Spinal cord (tissue), 10 donors: ENCODE results near the gene GYG2. TPM values are rescaled to one million over a fixed set of nuclear protein-coding genes. Genes with fewer than 3 reads are reported as not detected.
"Not testable (repeated sequence)": the region's sequence is repeated elsewhere in the genome, so short reads cannot be mapped to it uniquely, and the experiment has no call there.

Source experiments
- DNase-seq, 6 donors: peaks; one replicate each; pipeline versions ENCODE4 v3.0.0 to v3.0.0-alpha.2; 2013 to 2015; ENCODE audit warnings: low spot score in 6 of 6, low read depth in 4 of 6
- H3K27ac ChIP-seq: one replicate; pipeline ENCODE4 v1.5.1; 2013; ENCODE audit warnings: low read depth, low read length, control low read depth
- H3K27me3 ChIP-seq: one replicate; pipeline ENCODE4 v1.6.1; 2013; ENCODE audit warnings: low read length; ENCODE audit not compliant: control insufficient read depth, insufficient read depth
- H3K36me3 ChIP-seq: one replicate; pipeline ENCODE4 v1.6.1; 2013; ENCODE audit warnings: low read length; ENCODE audit not compliant: control insufficient read depth, insufficient read depth
- H3K4me1 ChIP-seq: one replicate; pipeline ENCODE4 v1.6.1; 2013; ENCODE audit warnings: low read length; ENCODE audit not compliant: control insufficient read depth, insufficient read depth
- H3K4me3 ChIP-seq: one replicate; pipeline ENCODE4 v1.5.1; 2013; ENCODE audit warnings: low read depth, low read length, control low read depth
- H3K9me3 ChIP-seq: one replicate; pipeline ENCODE4 v1.6.1; 2013; ENCODE audit warnings: low read length; ENCODE audit not compliant: control insufficient read depth, insufficient read depth
- WGBS: methylation state at CpG from one replicate; pipeline ENCODE4 v1.1.5; 2013; ENCODE audit warnings: missing lambda C conversion rate; ENCODE audit not compliant: insufficient coverage; 5-methylcytosine and 5-hydroxymethylcytosine counted together
- polyA plus RNA-seq, 2 donors: library from polyadenylated mRNA; unstranded; fragments of 120-200 nt; gene quantifications; one replicate each; pipeline ENCODE4 v1.2.1, GENCODE V29; 2013; ENCODE audit not compliant: insufficient read length in 2 of 2
- total RNA-seq, 2 donors: library from RNA; depleted of rRNA in 1 of 2; stranded (reverse); fragments of 120-200 nt in 1 of 2; fragments of >200 nt in 1 of 2; gene quantifications; one replicate each; pipeline versions ENCODE4 v1.2.3 to v1.2.4, GENCODE V29; 2013 to 2014
- donor health status: healthy.

Gene GYG2
- total and polyA plus RNA-seq, 4 donors: 20.3 to 47.1 (median 34.8) TPM

- no peaks in the 10 kb centered on the region for H3K9me3 ChIP-seq
- no peaks in the 10 kb centered on the region for H3K36me3 ChIP-seq
- no peak for DNase-seq
- H3K27me3 ChIP-seq: no peaks in the 10 kb centered on the region
- no peaks in the 10 kb centered on the region for H3K4me1 ChIP-seq
- H3K4me3 ChIP-seq: no peak overlapping the region
- no CpG with 5 or more reads among the region's 3 CpGs for WGBS
- H3K27ac ChIP-seq: no peak overlapping the region
Observed at GRCh38 chrX:2789569-2789968, 39.2 kb upstream of the GYG2 start.

- Histone ChIP-seq H3K9me3 (no peaks in the 10 kb centered on the region), H3K27me3 (no peaks in the 10 kb centered on the region), H3K27ac (no peak overlapping the region), H3K4me1 (no peaks in the 10 kb centered on the region), H3K4me3 (no peak overlapping the region), H3K36me3 (no peaks in the 10 kb centered on the region)
- DNase-seq: no peak
- 65% methylated on average over 7 of the region's 7 CpGs for WGBS
Observed at GRCh38 chrX:2793752-2794151, 35.0 kb upstream of the GYG2 start.

- no peak overlapping the region for H3K27ac ChIP-seq
- no peak overlapping the region for H3K4me3 ChIP-seq
- no peak for DNase-seq
- no peaks in the 10 kb centered on the region for H3K27me3 ChIP-seq
- H3K36me3 ChIP-seq: no peaks in the 10 kb centered on the region
- H3K9me3 ChIP-seq: no peaks in the 10 kb centered on the region
- WGBS: 94% methylated on average over 19 of the region's 19 CpGs
- no peaks in the 10 kb centered on the region for H3K4me1 ChIP-seq
Observed at GRCh38 chrX:2794336-2794735, 34.4 kb upstream of the GYG2 start.

- not testable (repeated sequence) for H3K4me3 ChIP-seq, H3K4me1 ChIP-seq, H3K9me3 ChIP-seq, H3K27me3 ChIP-seq, DNase-seq, H3K36me3 ChIP-seq, H3K27ac ChIP-seq
- WGBS: 92% methylated on average over 10 of the region's 15 CpGs
Observed at GRCh38 chrX:2796808-2797207, 31.9 kb upstream of the GYG2 start.

GRCh38 chrX:2799369-2799768 lies 29.4 kb upstream of the GYG2 start:
- H3K27ac ChIP-seq: no peak overlapping the region
- no peaks in the 10 kb centered on the region for H3K36me3 ChIP-seq
- 24% methylated on average over 3 of the region's 4 CpGs for WGBS
- H3K4me1 ChIP-seq: no peaks in the 10 kb centered on the region
- DNase-seq: no peak
- H3K4me3 ChIP-seq: no peak overlapping the region
- no peaks in the 10 kb centered on the region for H3K9me3 ChIP-seq
- H3K27me3 ChIP-seq: no peaks in the 10 kb centered on the region

- H3K36me3 ChIP-seq, H3K9me3 ChIP-seq, H3K4me1 ChIP-seq, DNase-seq, H3K27me3 ChIP-seq, H3K27ac ChIP-seq, H3K4me3 ChIP-seq: not testable (repeated sequence)
- no CpG with 5 or more reads among the region's 5 CpGs for WGBS
Observed at GRCh38 chrX:2799980-2800379, 28.8 kb upstream of the GYG2 start.

DNA sequence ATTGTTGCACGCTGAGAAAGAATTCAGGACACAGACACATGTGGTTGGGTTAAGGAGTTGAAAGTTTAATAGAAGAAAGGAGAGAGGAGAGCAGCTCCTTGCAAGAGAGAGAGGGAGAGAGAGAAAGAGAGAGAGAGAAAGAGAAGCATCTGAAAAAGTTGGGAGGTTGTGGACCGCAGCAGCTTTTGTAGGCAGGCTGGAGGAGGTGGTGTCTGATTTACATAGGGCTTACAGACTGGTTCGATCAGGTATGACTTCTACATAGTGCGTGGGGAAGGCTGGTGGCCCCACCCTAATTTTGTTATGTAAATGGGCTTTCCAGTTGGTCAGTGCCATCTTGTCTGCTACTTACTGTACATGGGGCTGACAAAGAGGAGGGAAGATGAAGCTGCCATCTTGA lies 27.5 kb upstream of the GYG2 start:
- no peak for DNase-seq
- H3K9me3 ChIP-seq: no peaks in the 10 kb centered on the region
- no peaks in the 10 kb centered on the region for H3K27me3 ChIP-seq
- H3K36me3 ChIP-seq: no peaks in the 10 kb centered on the region
- H3K4me1 ChIP-seq: no peaks in the 10 kb centered on the region
- 85% methylated on average over 4 of the region's 4 CpGs for WGBS
- H3K4me3 ChIP-seq: no peak overlapping the region
- no peak overlapping the region for H3K27ac ChIP-seq

- H3K27me3 ChIP-seq, H3K4me1 ChIP-seq, DNase-seq, H3K4me3 ChIP-seq, H3K27ac ChIP-seq, H3K9me3 ChIP-seq, H3K36me3 ChIP-seq: not testable (repeated sequence)
- WGBS: 72% methylated on average over 6 of the region's 18 CpGs
Observed at GRCh38 chrX:2802376-2803090, 26.2 kb upstream of the GYG2 start.

DNA sequence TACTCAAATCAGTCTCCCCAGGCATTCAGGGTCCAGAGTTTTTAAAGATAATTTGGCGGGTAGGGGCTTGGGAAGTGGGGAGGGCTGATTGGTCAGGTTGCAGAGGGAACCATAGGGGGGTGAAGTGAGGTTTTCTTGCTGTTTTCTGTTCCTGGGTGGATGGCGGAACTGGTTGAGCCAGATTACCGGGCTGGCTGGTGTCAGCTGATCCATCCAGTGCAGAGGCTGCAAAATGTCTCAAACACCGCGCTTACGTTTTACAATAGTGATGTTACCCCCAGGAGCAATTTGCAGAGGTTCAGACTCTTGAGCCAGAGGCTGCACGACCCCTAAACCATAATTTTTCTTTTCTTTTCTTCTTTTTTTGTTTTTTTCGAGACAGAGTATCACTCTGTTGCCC lies 25.2 kb upstream of the GYG2 start:
- not testable (repeated sequence) for H3K9me3 ChIP-seq, H3K36me3 ChIP-seq, H3K27ac ChIP-seq, H3K4me1 ChIP-seq, H3K27me3 ChIP-seq, DNase-seq, H3K4me3 ChIP-seq
- WGBS: 70% methylated on average over 7 of the region's 8 CpGs

DNA sequence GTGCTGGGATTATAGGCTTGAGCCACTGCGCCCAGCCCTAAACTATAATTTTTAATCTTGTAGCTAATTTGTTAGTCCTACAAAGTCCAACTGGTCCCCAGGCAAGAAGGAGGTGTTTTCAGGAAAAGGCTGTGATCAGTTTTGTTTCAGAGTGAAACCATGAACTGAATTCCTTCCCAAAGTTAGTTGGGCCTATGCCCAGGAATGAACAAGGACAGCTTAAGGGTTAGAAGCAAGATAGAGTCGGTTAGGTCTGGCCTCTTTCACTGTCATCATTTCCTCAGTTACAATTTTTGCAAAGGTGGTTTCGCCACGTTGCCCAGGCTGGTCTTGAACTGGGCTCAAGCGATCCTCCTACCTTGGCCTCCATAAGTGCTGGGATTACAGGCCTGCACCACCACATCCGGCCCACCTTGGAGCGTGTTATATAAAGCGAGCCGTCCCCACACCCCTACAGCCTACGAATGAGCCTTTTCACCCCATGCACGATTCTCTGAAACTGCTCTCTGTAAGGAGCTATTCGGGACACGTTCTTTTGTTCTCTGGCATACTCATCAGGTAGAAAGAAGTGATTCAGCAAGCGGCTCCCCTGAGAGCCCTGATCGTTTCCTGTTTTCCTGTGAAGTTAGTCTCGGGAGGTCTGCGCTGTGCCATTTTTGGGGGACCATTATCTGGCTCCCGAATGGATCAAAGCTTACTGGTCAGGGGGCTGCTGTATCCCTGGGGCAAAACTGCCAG lies 24.5 kb upstream of the GYG2 start:
- not testable (repeated sequence) for H3K27me3 ChIP-seq, H3K36me3 ChIP-seq, H3K4me3 ChIP-seq, H3K9me3 ChIP-seq, H3K4me1 ChIP-seq, H3K27ac ChIP-seq
- DNase-seq: peak in 1 of 6 donors; percentile 29
- WGBS: 53% methylated on average over 6 of the region's 18 CpGs
